Neuronal stem cell (in vitro differentiated cells): ENCODE data around the gene DAPK2.
A peak's percentile ranks its signal among the peaks of the same experiment; 100 is the strongest.

Experiments used
- DNase-seq: peaks from one replicate; pipeline ENCODE4 v3.0.0-alpha.2; 2013; ENCODE audit warnings: low spot score
- H2AFZ ChIP-seq: one replicate; pipeline ENCODE4 v1.6.1; 2013; ENCODE audit warnings: mild to moderate bottlenecking, low read length, inconsistent platforms
- H2AK5ac ChIP-seq: 2 replicates; pipeline ENCODE4 v1.6.1; 2013; ENCODE audit warnings: low read depth, mild to moderate bottlenecking, inconsistent platforms, low read length, moderate library complexity, mixed read lengths
- H2BK120ac ChIP-seq: 2 replicates; pipeline ENCODE4 v1.6.1; 2013; ENCODE audit warnings: low read depth, mild to moderate bottlenecking, inconsistent platforms, low read length, moderate library complexity, mixed read lengths
- H2BK12ac ChIP-seq: one replicate; pipeline ENCODE4 v1.6.1; 2013; ENCODE audit warnings: low read length, inconsistent platforms
- H2BK15ac ChIP-seq: 2 replicates; pipeline ENCODE4 v1.6.1; 2013; ENCODE audit warnings: mild to moderate bottlenecking, low read length, inconsistent platforms, mixed read lengths
- H2BK5ac ChIP-seq: one replicate; pipeline ENCODE4 v1.6.1; 2013; ENCODE audit warnings: inconsistent platforms, mild to moderate bottlenecking, low read length, moderate library complexity
- H3K14ac ChIP-seq: one replicate; pipeline ENCODE4 v1.6.1; 2013; ENCODE audit warnings: low read length, inconsistent platforms
- H3K18ac ChIP-seq: 2 replicates; pipeline ENCODE4 v1.6.1; 2013; ENCODE audit warnings: low read length, inconsistent platforms
- H3K23ac ChIP-seq: 2 replicates; pipeline ENCODE4 v1.6.1; 2013; ENCODE audit warnings: low read depth, mild to moderate bottlenecking, mixed read lengths, low read length, inconsistent platforms; ENCODE audit not compliant: poor library complexity
- H3K27ac ChIP-seq: replicated peaks from 3 replicates; pipeline ENCODE4 v1.5.1; 2013; ENCODE audit warnings: low read length, inconsistent platforms
- H3K27me3 ChIP-seq, 3 experiments: 2 replicates each; pipeline ENCODE4 v1.6.1; 2013; ENCODE audit warnings: low read length in 3 of 3, mild to moderate bottlenecking in 2 of 3, inconsistent platforms in 1 of 3, low read depth in 1 of 3, mixed read lengths in 1 of 3, moderate library complexity in 1 of 3; ENCODE audit not compliant: control insufficient read depth in 3 of 3, insufficient read depth in 3 of 3
- H3K36me3 ChIP-seq, 2 donors: replicated peaks in 1 of 2; 2 replicates each; pipeline ENCODE4 v1.6.1; 2013; ENCODE audit warnings: low read length in 2 of 2; ENCODE audit not compliant: control insufficient read depth in 2 of 2, insufficient read depth in 2 of 2
- H3K4ac ChIP-seq: 2 replicates; pipeline ENCODE4 v1.6.1; 2013; ENCODE audit warnings: inconsistent platforms, mild to moderate bottlenecking, low read length, moderate library complexity
- H3K4me1 ChIP-seq, 2 donors: 1 replicate in 1 of 2; 2 replicates in 1 of 2; pipeline ENCODE4 v1.6.1; 2013; ENCODE audit warnings: low read length in 2 of 2, low read depth in 1 of 2; ENCODE audit not compliant: control insufficient read depth in 2 of 2, insufficient read depth in 1 of 2
- H3K4me2 ChIP-seq: one replicate; pipeline ENCODE4 v1.6.1; 2013; ENCODE audit warnings: mild to moderate bottlenecking, low read length, inconsistent platforms; ENCODE audit not compliant: insufficient read depth, poor library complexity, severe bottlenecking
- H3K4me3 ChIP-seq, 2 donors: 2 replicates each; pipeline ENCODE4 v1.5.1; 2013; ENCODE audit warnings: low read length in 2 of 2, mild to moderate bottlenecking in 2 of 2, inconsistent platforms in 1 of 2, moderate library complexity in 1 of 2
- H3K79me1 ChIP-seq: one replicate; pipeline ENCODE4 v1.6.1; 2013; ENCODE audit warnings: low read depth, mild to moderate bottlenecking, inconsistent platforms, low read length, moderate library complexity
- H3K9ac ChIP-seq: one replicate; pipeline ENCODE4 v1.6.1; 2013; ENCODE audit warnings: mild to moderate bottlenecking, low read depth, low read length, inconsistent platforms; ENCODE audit not compliant: poor library complexity
- H3K9me3 ChIP-seq, 2 donors: replicated peaks in 1 of 2; 2 replicates each; pipeline versions ENCODE3 to v1.6.1; 2013; ENCODE audit warnings: low read length in 2 of 2, mild to moderate bottlenecking in 2 of 2, inconsistent platforms in 1 of 2, low read depth in 1 of 2, mixed read lengths in 1 of 2, moderate library complexity in 1 of 2; ENCODE audit not compliant: control insufficient read depth in 2 of 2, insufficient read depth in 1 of 2
- H4K8ac ChIP-seq: one replicate; pipeline ENCODE4 v1.6.1; 2013; ENCODE audit warnings: low read depth, mild to moderate bottlenecking, inconsistent platforms, low read length, moderate library complexity
- H4K91ac ChIP-seq: one replicate; pipeline ENCODE4 v1.6.1; 2013; ENCODE audit warnings: low read length, low read depth, mild to moderate bottlenecking, inconsistent platforms; ENCODE audit not compliant: poor library complexity
- WGBS, 2 donors: extraction: QIAGEN DNeasy Blood & Tissue Kit; methylation state at CpG; one replicate each; pipeline ENCODE4 v1.1.7; 2013; ENCODE audit warnings: missing lambda C conversion rate in 2 of 2, mixed read lengths in 1 of 2; ENCODE audit not compliant: insufficient read length in 2 of 2, insufficient replicate concordance in 1 of 2; ENCODE audit errors: extremely low coverage in 2 of 2; 5-methylcytosine and 5-hydroxymethylcytosine counted together

Gene DAPK2

DNA sequence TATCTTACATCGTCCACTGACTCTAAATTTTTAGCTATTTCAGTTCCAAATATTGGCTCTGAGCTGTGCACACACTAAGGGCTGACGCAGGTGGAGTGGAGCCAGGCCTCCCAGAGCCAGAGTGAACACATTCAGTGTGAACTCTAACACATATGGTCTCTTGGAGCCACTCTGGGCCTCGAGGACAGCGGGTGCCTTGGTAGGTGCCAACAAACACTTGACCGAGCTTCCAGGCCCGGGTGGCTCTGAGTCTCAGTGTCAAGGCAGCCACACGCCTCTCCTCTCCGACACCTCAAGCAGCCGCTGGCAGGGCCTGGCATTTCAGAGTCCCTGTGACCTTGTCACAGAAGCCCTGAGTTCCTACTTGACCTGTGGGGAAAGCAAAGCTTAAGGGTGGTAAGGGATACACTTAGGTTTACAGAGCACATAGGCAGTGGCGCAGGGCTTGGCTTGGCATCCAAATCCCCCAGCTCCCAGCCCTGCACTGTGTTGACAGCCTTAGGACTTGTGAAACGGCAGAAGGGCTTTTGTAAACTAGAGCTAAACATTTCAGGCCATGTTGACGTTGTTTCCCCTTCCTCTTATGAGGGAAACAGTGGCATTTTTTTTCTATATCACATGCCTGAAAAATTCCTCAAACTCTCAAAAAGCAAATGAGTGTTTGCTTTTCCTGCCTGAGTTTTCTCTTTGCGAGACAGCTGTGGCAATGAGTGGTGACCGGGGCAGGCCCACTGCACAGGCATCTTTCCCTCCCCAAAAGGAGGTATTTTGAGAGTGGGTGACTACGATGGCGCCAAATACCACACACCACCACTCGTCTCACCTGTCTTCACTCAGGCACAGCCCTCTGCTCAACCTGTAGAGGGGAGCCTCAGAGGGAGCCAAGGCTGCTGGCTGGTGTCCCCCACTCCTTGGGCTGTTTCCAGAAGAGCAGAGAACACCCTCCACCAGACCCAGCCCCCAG, 60.8 kb downstream of the DAPK2 start:
- Histone ChIP-seq H3K4me2 (no peak overlapping the region), H2BK15ac (peak overlapping the region; percentile 7), H2AFZ (no peak overlapping the region), H3K4me1 (peaks cover 7 to 9% of the 10 kb centered on the region in 2 donors), H4K91ac (no peak overlapping the region), H3K27ac (no peak overlapping the region), H3K9ac (no peak overlapping the region), H3K4ac (no peak overlapping the region), H3K14ac (no peak overlapping the region), H4K8ac (no peak overlapping the region), H2BK12ac (no peak overlapping the region), H3K79me1 (no peaks in the 10 kb centered on the region), H3K23ac (no peak overlapping the region), H3K4me3 (no peak overlapping the region), H3K9me3 (no peaks in the 10 kb centered on the region), H3K27me3 (no peaks in the 10 kb centered on the region), H3K36me3 (no peaks in the 10 kb centered on the region), H2BK120ac (peak overlapping the region; percentile 26), H3K18ac (peak overlapping the region; percentile 23), H2BK5ac (no peak overlapping the region), H2AK5ac (no peak overlapping the region)
- no peak for DNase-seq
- no CpG with 5 or more reads among the region's 17 CpGs for WGBS, 2 donors

DNA sequence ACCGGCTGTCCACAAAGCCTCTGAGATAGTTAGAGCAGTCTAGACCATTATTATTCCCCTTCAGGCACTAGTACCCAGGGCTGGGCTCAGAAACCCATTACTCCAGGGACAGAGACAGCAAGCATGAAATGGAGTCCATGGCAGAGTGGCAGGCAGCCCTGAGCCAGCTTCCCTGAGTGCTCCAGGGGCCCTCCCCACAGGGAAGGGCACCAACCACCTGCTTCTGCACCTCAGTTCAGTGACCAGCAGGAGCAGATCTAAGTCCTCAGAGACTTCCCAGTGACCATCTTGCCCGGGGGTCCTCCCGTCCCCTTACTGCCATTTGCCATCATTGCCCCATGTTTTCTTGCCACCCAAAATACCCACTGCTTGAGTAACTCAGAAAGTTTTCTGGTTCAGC, 62.0 kb downstream of the DAPK2 start:
- Histone ChIP-seq H2AFZ (no peak overlapping the region), H3K27ac (no peak overlapping the region), H4K91ac (no peak overlapping the region), H2BK5ac (no peak overlapping the region), H3K79me1 (no peaks in the 10 kb centered on the region), H3K36me3 (no peaks in the 10 kb centered on the region), H3K4me1 (peaks cover 8 to 9% of the 10 kb centered on the region in 2 donors), H2BK12ac (no peak overlapping the region), H3K4me3 (no peak overlapping the region), H4K8ac (no peak overlapping the region), H2BK120ac (no peak overlapping the region), H3K23ac (no peak overlapping the region), H3K4ac (no peak overlapping the region), H3K9ac (no peak overlapping the region), H3K14ac (no peak overlapping the region), H3K4me2 (no peak overlapping the region), H3K18ac (no peak overlapping the region), H2AK5ac (peak overlapping the region; percentile 26), H2BK15ac (no peak overlapping the region), H3K27me3 (no peaks in the 10 kb centered on the region), H3K9me3 (no peaks in the 10 kb centered on the region)
- DNase-seq: no peak
- WGBS, 2 donors: no CpG with 5 or more reads among the region's 3 CpGs

DNA sequence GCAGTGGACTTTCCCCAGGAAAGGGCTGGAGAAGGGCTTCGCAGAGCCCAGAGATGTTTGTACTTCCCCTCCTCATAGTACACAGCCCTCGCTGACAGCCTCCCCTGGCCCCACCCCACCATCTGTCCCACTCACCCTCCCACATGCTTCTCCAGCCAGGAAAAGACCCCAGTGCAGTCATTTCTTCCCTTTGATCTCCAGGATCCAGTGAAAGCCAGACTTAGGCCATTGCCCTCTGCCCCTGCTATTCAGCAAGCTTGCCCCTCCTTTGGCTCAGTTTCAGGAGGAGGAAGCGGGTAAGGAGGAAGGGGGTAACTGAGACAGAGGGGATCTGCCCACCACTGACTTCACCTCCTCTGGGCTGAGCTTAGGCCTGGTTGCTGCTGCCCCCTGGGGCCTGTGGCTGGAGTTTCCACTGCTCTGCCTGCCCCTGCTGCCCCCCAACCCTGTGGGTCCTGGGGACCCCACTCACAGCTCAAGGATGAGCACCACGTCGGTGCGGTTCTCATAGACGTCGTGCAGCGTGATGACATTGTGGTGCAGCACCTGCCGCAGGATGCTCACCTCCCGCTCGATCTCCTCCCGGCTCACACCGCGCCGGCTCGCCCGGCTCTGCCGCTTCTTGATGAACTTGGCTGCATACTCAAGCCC, 63.1 kb downstream of the DAPK2 start:
- Histone ChIP-seq H3K9ac (no peak overlapping the region), H3K4me2 (no peak overlapping the region), H3K27ac (no peak overlapping the region), H3K27me3 (no peaks in the 10 kb centered on the region), H4K8ac (no peak overlapping the region), H3K4me3 (no peak overlapping the region), H3K79me1 (no peaks in the 10 kb centered on the region), H3K18ac (no peak overlapping the region), H4K91ac (no peak overlapping the region), H2BK15ac (no peak overlapping the region), H3K14ac (no peak overlapping the region), H3K9me3 (no peaks in the 10 kb centered on the region), H2BK5ac (no peak overlapping the region), H2BK120ac (no peak overlapping the region), H2AK5ac (no peak overlapping the region), H3K4me1 (peaks cover 19 to 21% of the 10 kb centered on the region in 2 donors), H3K36me3 (no peaks in the 10 kb centered on the region), H2AFZ (no peak overlapping the region), H3K4ac (no peak overlapping the region), H3K23ac (no peak overlapping the region), H2BK12ac (no peak overlapping the region)
- no CpG with 5 or more reads among the region's 19 CpGs for WGBS, 2 donors
- DNase-seq: peak; percentile 39

DNA sequence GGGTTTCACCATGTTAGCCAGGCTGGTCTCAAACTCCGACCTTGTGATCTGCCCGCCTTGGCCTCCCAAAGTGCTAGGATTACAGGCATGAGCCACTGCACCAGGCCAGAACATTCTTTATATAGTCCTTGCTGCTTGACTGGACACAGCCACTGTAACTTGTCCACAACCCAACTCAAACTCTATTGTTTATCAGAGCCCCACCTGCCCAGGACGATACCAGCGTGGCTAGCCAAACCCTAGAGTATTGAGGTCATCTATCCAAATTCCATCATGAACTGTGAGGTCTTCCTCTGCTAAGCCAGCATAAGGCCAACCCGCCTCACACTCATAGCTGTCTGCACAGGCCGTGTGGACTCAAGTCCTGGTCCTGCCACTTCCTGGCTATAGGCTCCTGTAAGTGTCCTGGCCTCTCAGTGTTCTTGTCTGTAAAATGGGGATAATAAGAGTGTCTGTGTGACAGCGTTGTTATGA, 63.9 kb downstream of the DAPK2 start:
- Histone ChIP-seq H3K23ac (no peak overlapping the region), H3K14ac (no peak overlapping the region), H3K4me2 (no peak overlapping the region), H3K9me3 (no peaks in the 10 kb centered on the region), H2BK5ac (no peak overlapping the region), H3K36me3 (no peaks in the 10 kb centered on the region), H3K27me3 (no peaks in the 10 kb centered on the region), H2BK15ac (no peak overlapping the region), H3K27ac (no peak overlapping the region), H3K4ac (no peak overlapping the region), H3K4me1 (peaks cover 19 to 23% of the 10 kb centered on the region in 2 donors), H3K79me1 (no peaks in the 10 kb centered on the region), H2BK12ac (no peak overlapping the region), H4K91ac (no peak overlapping the region), H3K18ac (no peak overlapping the region), H2BK120ac (no peak overlapping the region), H3K4me3 (no peak overlapping the region), H2AK5ac (no peak overlapping the region), H2AFZ (no peak overlapping the region), H3K9ac (no peak overlapping the region), H4K8ac (no peak overlapping the region)
- DNase-seq: no peak
- WGBS, 2 donors: no CpG with 5 or more reads among the region's 7 CpGs
